Trophoblast cell (in vitro differentiated cells and primary cell): ENCODE results near the gene ATXN7.

Experiments
- DNase-seq, 2 donors: peaks; one replicate each; pipeline ENCODE4 v3.0.0-alpha.2; 2016
- H2AFZ ChIP-seq: 2 replicates; pipeline ENCODE4 v1.6.1; 2013; ENCODE audit warnings: low read length, moderate library complexity, mild to moderate bottlenecking; ENCODE audit not compliant: insufficient read depth, poor library complexity
- H2AK5ac ChIP-seq: 2 replicates; pipeline ENCODE4 v1.6.1; 2013; ENCODE audit warnings: mild to moderate bottlenecking, low read length
- H2BK120ac ChIP-seq: 2 replicates; pipeline ENCODE4 v1.6.1; 2013; ENCODE audit warnings: low read length, mild to moderate bottlenecking, moderate library complexity; ENCODE audit not compliant: insufficient read depth, poor library complexity
- H2BK12ac ChIP-seq: 2 replicates; pipeline ENCODE4 v1.6.1; 2013; ENCODE audit warnings: mild to moderate bottlenecking, low read length, moderate library complexity
- H2BK5ac ChIP-seq: 2 replicates; pipeline ENCODE4 v1.6.1; 2013; ENCODE audit warnings: low read length, low read depth, moderate library complexity, mild to moderate bottlenecking; ENCODE audit not compliant: poor library complexity
- H3K14ac ChIP-seq: 2 replicates; pipeline ENCODE4 v1.6.1; 2013; ENCODE audit warnings: mild to moderate bottlenecking, low read length
- H3K18ac ChIP-seq: 2 replicates; pipeline ENCODE4 v1.6.1; 2013; ENCODE audit warnings: mild to moderate bottlenecking, low read length
- H3K23ac ChIP-seq: 2 replicates; pipeline ENCODE4 v1.6.1; 2013; ENCODE audit warnings: low read length
- H3K27ac ChIP-seq: 2 replicates; pipeline ENCODE4 v1.5.1; 2013; ENCODE audit warnings: low read depth, mild to moderate bottlenecking, inconsistent platforms, low read length, moderate library complexity
- H3K27me3 ChIP-seq: 2 replicates; pipeline ENCODE4 v1.6.1; 2013; ENCODE audit warnings: inconsistent platforms, mild to moderate bottlenecking, low read length, moderate library complexity; ENCODE audit not compliant: insufficient read depth
- H3K36me3 ChIP-seq, 2 experiments: 1 replicate in 1 of 2; 2 replicates in 1 of 2; pipeline ENCODE4 v1.6.1; 2013; ENCODE audit warnings: low read length in 2 of 2, mild to moderate bottlenecking in 2 of 2, moderate library complexity in 1 of 2; ENCODE audit not compliant: insufficient read depth in 2 of 2, control insufficient read depth in 1 of 2
- H3K4ac ChIP-seq: 2 replicates; pipeline ENCODE4 v1.6.1; 2013; ENCODE audit warnings: low read depth, mild to moderate bottlenecking, low read length, moderate library complexity
- H3K4me1 ChIP-seq, 2 experiments: 1 replicate in 1 of 2; 2 replicates in 1 of 2; pipeline ENCODE4 v1.6.1; 2013; ENCODE audit warnings: low read length in 2 of 2, mild to moderate bottlenecking in 2 of 2, moderate library complexity in 1 of 2; ENCODE audit not compliant: insufficient read depth in 2 of 2, control insufficient read depth in 1 of 2
- H3K4me2 ChIP-seq: 2 replicates; pipeline ENCODE4 v1.6.1; 2013; ENCODE audit warnings: inconsistent platforms, mild to moderate bottlenecking, low read length, moderate library complexity
- H3K4me3 ChIP-seq: 2 replicates; pipeline ENCODE4 v1.5.1; 2013; ENCODE audit warnings: mild to moderate bottlenecking, low read depth, low read length, inconsistent platforms
- H3K79me1 ChIP-seq: one replicate; pipeline ENCODE4 v1.6.1; 2013; ENCODE audit warnings: low read length
- H3K79me2 ChIP-seq: 2 replicates; pipeline ENCODE4 v1.6.1; 2013; ENCODE audit warnings: low read length, mild to moderate bottlenecking; ENCODE audit not compliant: control insufficient read depth, insufficient read depth, poor library complexity
- H3K9ac ChIP-seq: 2 replicates; pipeline ENCODE4 v1.6.1; 2013; ENCODE audit warnings: mild to moderate bottlenecking, low read length
- H3K9me3 ChIP-seq: 2 replicates; pipeline ENCODE4 v1.6.1; 2013; ENCODE audit warnings: low read depth, mild to moderate bottlenecking, control low read depth, inconsistent platforms, low read length; ENCODE audit not compliant: insufficient read depth
- H4K12ac ChIP-seq: 2 replicates; pipeline ENCODE4 v1.6.1; 2013; ENCODE audit warnings: low read depth, mild to moderate bottlenecking, low read length, moderate library complexity
- H4K8ac ChIP-seq: 2 replicates; pipeline ENCODE4 v1.6.1; 2013; ENCODE audit warnings: low read depth, mild to moderate bottlenecking, low read length, moderate library complexity
- H4K91ac ChIP-seq: one replicate; pipeline ENCODE4 v1.6.1; 2013; ENCODE audit warnings: low read depth, mild to moderate bottlenecking, low read length, moderate library complexity
- WGBS: extraction: QIAGEN DNeasy Blood & Tissue Kit; methylation state at CpG from one replicate; pipeline ENCODE4 v1.1.7; 2013; ENCODE audit warnings: missing lambda C conversion rate; ENCODE audit not compliant: insufficient read length, insufficient coverage; ENCODE audit errors: extremely low coverage; 5-methylcytosine and 5-hydroxymethylcytosine counted together

The ATXN7 gene

GRCh38 chr3:63841704-63842103, 22.0 kb upstream of the ATXN7 start:
- no CpG with 5 or more reads among the region's 1 CpG for WGBS
- H3K4me2 ChIP-seq = no peak overlapping the region
- H3K14ac ChIP-seq = no peak overlapping the region
- H3K18ac ChIP-seq = no peak overlapping the region
- no peaks in the 10 kb centered on the region for H3K27me3 ChIP-seq
- no peak overlapping the region for H3K4ac ChIP-seq
- no peak overlapping the region for H4K8ac ChIP-seq
- no peak overlapping the region for H2AFZ ChIP-seq
- no peak overlapping the region for H3K4me3 ChIP-seq
- H3K79me1 ChIP-seq = peaks cover 13% of the 10 kb centered on the region
- H3K36me3 ChIP-seq = no peaks in the 10 kb centered on the region
- no peak overlapping the region for H2BK12ac ChIP-seq
- DNase-seq = no peak
- H4K91ac ChIP-seq = no peak overlapping the region
- H2BK120ac ChIP-seq = no peak overlapping the region
- no peak overlapping the region for H3K9ac ChIP-seq
- H2AK5ac ChIP-seq = no peak overlapping the region
- no peaks in the 10 kb centered on the region for H3K9me3 ChIP-seq
- no peak overlapping the region for H4K12ac ChIP-seq
- H3K27ac ChIP-seq = no peak overlapping the region
- peaks cover 7% of the 10 kb centered on the region for H3K79me2 ChIP-seq
- H2BK5ac ChIP-seq = no peak overlapping the region
- H3K4me1 ChIP-seq = peaks cover 9 to 11% of the 10 kb centered on the region in 2 experiments
- H3K23ac ChIP-seq = no peak overlapping the region

- Histone ChIP-seq H4K12ac (no peak overlapping the region), H4K91ac (no peak overlapping the region), H3K36me3 (no peaks in the 10 kb centered on the region), H3K4me3 (no peak overlapping the region), H3K9me3 (no peaks in the 10 kb centered on the region), H2BK5ac (no peak overlapping the region), H3K14ac (no peak overlapping the region), H4K8ac (no peak overlapping the region), H2BK12ac (no peak overlapping the region), H3K23ac (no peak overlapping the region), H3K4ac (no peak overlapping the region), H3K79me2 (peaks cover 9% of the 10 kb centered on the region), H3K18ac (no peak overlapping the region), H3K4me2 (no peak overlapping the region), H3K27ac (no peak overlapping the region), H3K27me3 (no peaks in the 10 kb centered on the region), H3K4me1 (peaks cover 11 to 14% of the 10 kb centered on the region in 2 experiments), H2BK120ac (no peak overlapping the region), H3K9ac (no peak overlapping the region), H2AFZ (no peak overlapping the region), H2AK5ac (no peak overlapping the region), H3K79me1 (peaks cover 14% of the 10 kb centered on the region)
- DNase-seq = no peak
Observed at GRCh38 chr3:63842127-63842526, 21.5 kb upstream of the ATXN7 start.

GRCh38 chr3:63845215-63845614, 18.5 kb upstream of the ATXN7 start:
- Histone ChIP-seq H3K4me2 (no peak overlapping the region), H2AK5ac (no peak overlapping the region), H3K36me3 (no peaks in the 10 kb centered on the region), H4K12ac (no peak overlapping the region), H3K79me1 (peaks cover 22% of the 10 kb centered on the region), H2BK12ac (peak overlapping the region; percentile 43), H3K4ac (peak overlapping the region; percentile 33), H3K4me1 (peaks cover 19 to 22% of the 10 kb centered on the region in 2 experiments), H2BK120ac (peak overlapping the region; percentile 82), H3K27me3 (no peaks in the 10 kb centered on the region), H3K9me3 (no peaks in the 10 kb centered on the region), H2AFZ (no peak overlapping the region), H3K9ac (no peak overlapping the region), H3K23ac (no peak overlapping the region), H3K79me2 (peaks cover 13% of the 10 kb centered on the region), H3K18ac (no peak overlapping the region), H3K27ac (peak overlapping the region; percentile 43), H3K14ac (peak overlapping the region; percentile 64), H4K8ac (peak overlapping the region; percentile 43), H3K4me3 (no peak overlapping the region), H4K91ac (peak overlapping the region; percentile 66), H2BK5ac (peak overlapping the region; percentile 88)
- no CpG with 5 or more reads among the region's 4 CpGs for WGBS
- peak; percentile 96 for DNase-seq

GRCh38 chr3:63847718-63848450, 15.8 kb upstream of the ATXN7 start:
- H3K36me3 ChIP-seq = peaks cover 0 to 3% of the 10 kb centered on the region in 2 experiments
- peak overlapping the region; percentile 25 for H2BK5ac ChIP-seq
- no CpG with 5 or more reads among the region's 1 CpG for WGBS
- peak overlapping the region; percentile 29 for H4K8ac ChIP-seq
- H3K27ac ChIP-seq = peak overlapping the region; percentile 66
- no peak overlapping the region for H3K4me2 ChIP-seq
- no peak overlapping the region for H4K91ac ChIP-seq
- no peak overlapping the region for H3K23ac ChIP-seq
- peaks cover 13% of the 10 kb centered on the region for H3K79me2 ChIP-seq
- H2BK12ac ChIP-seq = peak overlapping the region; percentile 65
- H3K18ac ChIP-seq = no peak overlapping the region
- H3K4ac ChIP-seq = peak overlapping the region; percentile 46
- no peak overlapping the region for H3K9ac ChIP-seq
- peaks cover 22% of the 10 kb centered on the region for H3K79me1 ChIP-seq
- no peak overlapping the region for H3K14ac ChIP-seq
- peaks cover 19 to 22% of the 10 kb centered on the region in 2 experiments for H3K4me1 ChIP-seq
- peak; percentile 86 to 93 for DNase-seq
- H2BK120ac ChIP-seq = no peak overlapping the region
- no peak overlapping the region for H3K4me3 ChIP-seq
- H3K9me3 ChIP-seq = no peaks in the 10 kb centered on the region
- no peak overlapping the region for H2AFZ ChIP-seq
- H3K27me3 ChIP-seq = no peaks in the 10 kb centered on the region
- H4K12ac ChIP-seq = no peak overlapping the region
- no peak overlapping the region for H2AK5ac ChIP-seq
